ENCODE measurements around the gene SLC26A1. TPM values are rescaled to one million over a fixed set of nuclear protein-coding genes. Genes with fewer than 3 reads are reported as not detected.

The SLC26A1 gene
- total RNA-seq, 1 donor from 2014 or later: 0.75 TPM

DNA sequence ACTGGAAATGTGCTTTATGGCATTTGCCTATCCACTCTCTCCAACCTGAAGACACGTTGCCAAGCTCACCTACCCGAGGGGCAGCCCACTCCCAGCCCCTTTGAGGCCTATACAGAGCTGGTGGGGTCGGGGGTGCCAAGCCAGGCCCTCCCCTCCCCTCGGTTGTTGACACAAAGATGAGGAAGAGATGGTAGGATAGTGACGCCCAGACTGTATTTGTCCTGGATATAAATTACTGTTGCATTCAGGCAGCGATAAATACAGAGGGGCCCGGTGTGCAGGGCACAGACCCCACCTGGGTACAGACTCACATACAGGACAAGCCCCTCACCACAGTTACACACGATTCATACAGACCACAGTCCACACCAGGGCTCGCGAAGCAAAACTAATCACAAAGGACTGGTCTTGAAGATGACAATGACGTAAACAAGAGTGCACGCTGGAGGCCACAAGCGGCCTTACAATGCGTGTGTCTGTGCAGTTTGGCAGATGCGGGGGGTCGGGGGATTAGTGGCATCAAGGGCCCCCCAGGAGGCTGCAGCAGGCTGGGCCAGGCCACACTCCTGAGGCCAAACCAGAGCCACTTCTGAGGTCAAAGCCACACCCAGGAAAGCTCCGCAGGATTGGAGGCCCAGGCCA is 34.4 kb downstream of the SLC26A1 start:
- peak; percentile 68 for DNase-seq (ENCODE audit: low spot score)
- H3K27ac Mint-ChIP-seq (ENCODE audit: unreplicated experiment): peak overlapping the region; percentile 36
- H3K36me3 Mint-ChIP-seq (ENCODE audit: low read depth): peaks cover 11% of the 10 kb centered on the region
- no peaks in the 10 kb centered on the region for H3K9me3 Mint-ChIP-seq (ENCODE audit: low read depth)
- H3K4me3 Mint-ChIP-seq (ENCODE audit: unreplicated experiment): no peak overlapping the region
- no peaks in the 10 kb centered on the region for H3K4me1 Mint-ChIP-seq (ENCODE audit: low read depth)
- no peaks in the 10 kb centered on the region for H3K27me3 Mint-ChIP-seq (ENCODE audit: low read depth)
- TF ChIP-seq, protein P1, sequence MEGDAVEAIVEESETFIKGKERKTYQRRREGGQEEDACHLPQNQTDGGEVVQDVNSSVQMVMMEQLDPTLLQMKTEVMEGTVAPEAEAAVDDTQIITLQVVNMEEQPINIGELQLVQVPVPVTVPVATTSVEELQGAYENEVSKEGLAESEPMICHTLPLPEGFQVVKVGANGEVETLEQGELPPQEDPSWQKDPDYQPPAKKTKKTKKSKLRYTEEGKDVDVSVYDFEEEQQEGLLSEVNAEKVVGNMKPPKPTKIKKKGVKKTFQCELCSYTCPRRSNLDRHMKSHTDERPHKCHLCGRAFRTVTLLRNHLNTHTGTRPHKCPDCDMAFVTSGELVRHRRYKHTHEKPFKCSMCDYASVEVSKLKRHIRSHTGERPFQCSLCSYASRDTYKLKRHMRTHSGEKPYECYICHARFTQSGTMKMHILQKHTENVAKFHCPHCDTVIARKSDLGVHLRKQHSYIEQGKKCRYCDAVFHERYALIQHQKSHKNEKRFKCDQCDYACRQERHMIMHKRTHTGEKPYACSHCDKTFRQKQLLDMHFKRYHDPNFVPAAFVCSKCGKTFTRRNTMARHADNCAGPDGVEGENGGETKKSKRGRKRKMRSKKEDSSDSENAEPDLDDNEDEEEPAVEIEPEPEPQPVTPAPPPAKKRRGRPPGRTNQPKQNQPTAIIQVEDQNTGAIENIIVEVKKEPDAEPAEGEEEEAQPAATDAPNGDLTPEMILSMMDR (IDR thresholded peaks at IDR 0.05): no peak

DNA sequence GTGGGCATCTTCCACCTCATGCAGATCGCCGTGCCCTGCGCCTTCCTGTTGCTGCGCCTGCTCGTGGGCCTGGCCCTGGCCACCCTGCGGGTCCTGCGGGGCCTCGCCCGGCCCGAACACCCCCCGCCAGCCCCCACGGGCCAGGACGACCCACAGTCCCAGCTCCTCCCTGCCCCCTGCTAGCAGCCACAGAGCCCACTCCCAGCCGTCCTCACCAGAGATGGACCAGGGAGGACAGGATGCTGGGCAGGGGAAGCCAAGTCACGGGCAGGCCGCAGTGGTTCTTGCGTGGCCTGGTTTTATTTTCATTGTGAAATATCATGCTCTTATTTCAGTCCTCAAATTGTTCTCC is 34.9 kb downstream of the SLC26A1 start:
- no peaks in the 10 kb centered on the region for H3K9me3 Mint-ChIP-seq (ENCODE audit: low read depth)
- peak overlapping the region; percentile 36 for H3K27ac Mint-ChIP-seq (ENCODE audit: unreplicated experiment)
- H3K4me3 Mint-ChIP-seq (ENCODE audit: unreplicated experiment): no peak overlapping the region
- DNase-seq (ENCODE audit: low spot score): no peak
- H3K36me3 Mint-ChIP-seq (ENCODE audit: low read depth): peaks cover 11% of the 10 kb centered on the region
- H3K4me1 Mint-ChIP-seq (ENCODE audit: low read depth): no peaks in the 10 kb centered on the region
- TF ChIP-seq, protein P1 (IDR thresholded peaks at IDR 0.05): no peak
- H3K27me3 Mint-ChIP-seq (ENCODE audit: low read depth): no peaks in the 10 kb centered on the region

DNA sequence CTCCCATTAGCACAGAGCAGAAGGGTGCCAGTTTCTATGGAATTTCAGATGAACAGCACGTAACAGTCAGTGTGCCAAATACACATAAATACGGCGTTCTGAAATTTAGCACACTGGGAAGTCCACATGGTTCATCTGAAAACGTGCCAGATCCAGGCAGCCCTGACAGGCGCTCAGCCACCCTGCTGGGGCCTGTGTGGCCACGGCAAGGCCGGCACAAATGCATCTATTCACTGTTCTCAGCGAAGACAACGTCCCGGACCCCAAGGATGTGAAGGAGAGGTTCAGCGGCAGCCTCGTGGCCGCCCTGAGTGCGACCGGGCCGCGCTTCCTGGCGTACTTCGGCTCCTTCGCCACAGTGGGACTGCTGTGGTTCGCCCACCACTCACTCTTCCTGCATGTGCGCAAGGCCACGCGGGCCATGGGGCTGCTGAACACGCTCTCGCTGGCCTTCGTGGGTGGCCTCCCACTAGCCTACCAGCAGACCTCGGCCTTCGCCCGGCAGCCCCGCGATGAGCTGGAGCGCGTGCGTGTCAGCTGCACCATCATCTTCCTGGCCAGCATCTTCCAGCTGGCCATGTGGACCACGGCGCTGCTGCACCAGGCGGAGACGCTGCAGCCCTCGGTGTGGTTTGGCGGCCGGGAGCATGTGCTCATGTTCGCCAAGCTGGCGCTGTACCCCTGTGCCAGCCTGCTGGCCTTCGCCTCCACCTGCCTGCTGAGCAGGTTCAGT is 35.5 kb downstream of the SLC26A1 start:
- TF ChIP-seq, protein P1 (IDR thresholded peaks at IDR 0.05): no peak
- Mint-ChIP-seq H3K27ac (ENCODE audit: unreplicated experiment) (no peak overlapping the region), H3K9me3 (ENCODE audit: low read depth) (no peaks in the 10 kb centered on the region), H3K27me3 (ENCODE audit: low read depth) (no peaks in the 10 kb centered on the region), H3K36me3 (ENCODE audit: low read depth) (peaks cover 11% of the 10 kb centered on the region), H3K4me1 (ENCODE audit: low read depth) (no peaks in the 10 kb centered on the region), H3K4me3 (ENCODE audit: unreplicated experiment) (no peak overlapping the region)
- peak; percentile 87 for DNase-seq (ENCODE audit: low spot score)

- no peak overlapping the region for H3K4me3 Mint-ChIP-seq (ENCODE audit: unreplicated experiment)
- no peaks in the 10 kb centered on the region for H3K4me1 Mint-ChIP-seq (ENCODE audit: low read depth)
- H3K9me3 Mint-ChIP-seq (ENCODE audit: low read depth): no peaks in the 10 kb centered on the region
- TF ChIP-seq, protein P1 (IDR thresholded peaks at IDR 0.05): no peak
- DNase-seq (ENCODE audit: low spot score): peak; percentile 57
- H3K27me3 Mint-ChIP-seq (ENCODE audit: low read depth): no peaks in the 10 kb centered on the region
- no peak overlapping the region for H3K27ac Mint-ChIP-seq (ENCODE audit: unreplicated experiment)
- H3K36me3 Mint-ChIP-seq (ENCODE audit: low read depth): peaks cover 11% of the 10 kb centered on the region
Observed at GRCh38 chr4:957231-957580, 36.0 kb downstream of the SLC26A1 start.

- Mint-ChIP-seq H3K4me1 (ENCODE audit: low read depth) (no peaks in the 10 kb centered on the region), H3K36me3 (ENCODE audit: low read depth) (peaks cover 11% of the 10 kb centered on the region), H3K27ac (ENCODE audit: unreplicated experiment) (peak overlapping the region; percentile 5), H3K9me3 (ENCODE audit: low read depth) (no peaks in the 10 kb centered on the region), H3K27me3 (ENCODE audit: low read depth) (no peaks in the 10 kb centered on the region), H3K4me3 (ENCODE audit: unreplicated experiment) (no peak overlapping the region)
- TF ChIP-seq, protein P1 (IDR thresholded peaks at IDR 0.05): no peak
- peak; percentile 71 for DNase-seq (ENCODE audit: low spot score)
Observed at GRCh38 chr4:956531-957230, 36.5 kb downstream of the SLC26A1 start.

Data from chondrocyte (in vitro differentiated cells).